Activated effector memory CD4-positive, alpha-beta T cell treated with anti-CD3 and anti-CD28 coated beads, Interleukin-2, amount 50 U/mL, for 16 hours (primary cell): ENCODE measurements around the gene VIL1.
A peak's percentile ranks its signal among the peaks of the same experiment; 100 is the strongest.

Source experiments
- DNase-seq: peaks from one replicate; pipeline ENCODE4 v3.0.0-alpha.2; 2020

The VIL1 gene

GRCh38 chr2:218395456-218395825 lies 23.5 kb upstream of the VIL1 start:
- DNase-seq: no peak

- DNase-seq: peak; percentile 97
These were observed 22.9 kb upstream of the VIL1 start for GRCh38 chr2:218395826-218396687.

DNA sequence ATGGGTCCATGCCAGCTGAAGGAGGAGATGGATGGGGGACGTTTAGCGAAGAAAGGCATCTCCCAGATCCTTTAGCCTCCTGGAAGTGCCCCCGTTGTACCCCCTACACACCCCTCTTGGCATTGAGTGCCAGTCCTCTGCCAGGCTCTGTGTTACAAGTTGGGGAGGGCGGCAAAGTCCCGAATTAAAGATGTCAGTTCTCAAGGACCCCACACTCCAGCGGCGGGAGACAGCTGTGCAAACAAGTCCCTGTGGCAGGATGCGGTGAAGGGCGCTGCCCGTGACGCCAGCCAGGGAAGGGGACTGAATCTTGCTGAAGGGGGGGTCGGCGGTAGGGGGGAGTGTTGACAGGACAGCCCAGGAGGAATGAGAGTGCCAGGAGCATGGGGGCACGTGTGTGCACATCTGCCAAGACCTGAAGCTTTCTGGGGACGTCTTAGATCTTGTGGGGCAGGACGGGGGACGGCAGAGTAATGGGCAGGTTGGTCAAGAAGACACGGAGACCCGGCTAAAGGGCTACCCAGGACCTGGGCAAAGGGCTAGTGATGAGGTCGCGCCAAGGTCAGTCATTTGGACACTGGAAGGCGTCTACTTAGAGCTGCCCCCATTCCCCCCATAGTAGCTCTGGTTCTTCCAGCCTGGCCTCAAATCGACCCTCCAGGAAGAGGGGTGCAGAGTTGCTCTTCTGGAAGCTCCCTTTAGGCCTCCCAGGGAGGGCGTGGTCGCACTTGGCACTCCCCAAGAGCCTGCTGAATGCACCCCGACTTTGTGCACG lies 22.0 kb upstream of the VIL1 start:
- DNase-seq: peak; percentile 88

DNA sequence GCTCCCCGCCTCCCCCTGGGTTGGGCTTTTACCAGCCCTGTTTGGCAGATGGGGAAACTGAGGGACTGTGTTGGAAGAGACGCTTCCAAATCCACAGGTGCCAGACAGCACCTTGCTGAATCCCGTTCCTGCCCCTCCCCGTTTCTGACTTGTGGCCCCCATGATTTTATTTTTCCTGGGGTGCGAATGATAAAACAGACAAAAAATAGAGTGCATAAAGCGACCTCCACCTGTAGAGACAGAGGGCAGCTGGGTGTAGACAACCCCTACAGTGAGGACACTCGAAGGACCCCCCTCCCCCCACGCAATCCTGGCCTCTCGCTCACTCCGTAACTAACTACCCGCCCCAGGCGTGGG lies 21.5 kb upstream of the VIL1 start:
- no peak for DNase-seq

- peak; percentile 84 for DNase-seq
These were observed 21.0 kb upstream of the VIL1 start for GRCh38 chr2:218397820-218398436.

DNA sequence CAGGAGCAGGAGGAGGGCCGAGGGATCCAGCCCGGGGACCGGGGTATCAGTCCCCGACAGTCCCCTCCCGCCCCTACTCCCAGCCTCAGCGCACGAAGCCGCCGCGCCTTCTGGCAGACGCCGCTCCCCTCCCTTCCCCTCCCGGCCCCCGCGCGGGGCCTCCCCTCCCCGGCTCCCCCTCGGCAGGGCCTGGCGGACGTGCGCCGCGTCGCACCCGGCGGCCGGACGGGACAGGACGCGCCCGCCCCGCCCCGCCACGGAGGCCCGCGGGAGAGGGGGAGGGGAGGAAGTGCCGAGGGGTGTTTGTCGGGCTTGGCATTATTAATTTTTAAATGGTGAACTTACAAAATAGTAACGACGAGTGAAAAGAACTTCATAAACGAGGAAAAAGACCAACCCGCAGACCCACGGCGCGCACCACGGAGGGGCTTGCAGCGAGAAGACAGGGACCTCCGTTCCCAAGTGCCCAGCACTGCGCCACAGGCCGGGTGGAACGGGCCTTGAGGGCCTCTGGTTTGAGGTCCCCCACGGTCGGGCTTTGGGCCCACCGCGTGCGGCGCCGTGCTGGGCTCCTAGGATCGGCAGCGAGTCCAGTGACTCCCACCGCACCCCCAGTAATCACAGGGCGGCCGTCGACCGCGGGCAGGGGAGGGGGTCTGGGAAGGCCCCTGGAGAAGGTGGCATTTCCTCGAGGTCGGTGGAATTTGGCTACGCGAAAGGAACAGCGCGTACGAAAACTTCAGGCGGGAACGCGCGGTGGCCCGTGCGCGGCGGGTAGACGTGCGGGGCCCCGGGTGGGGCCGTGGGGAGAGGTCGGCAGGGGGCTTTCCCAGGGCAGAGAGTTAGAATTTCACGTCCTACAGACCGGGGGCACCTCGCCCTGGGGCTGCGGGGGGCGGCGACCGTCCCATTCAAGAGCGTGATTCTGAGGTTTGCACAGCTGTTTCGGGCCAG lies 20.2 kb upstream of the VIL1 start:
- peak; percentile 88 for DNase-seq

DNA sequence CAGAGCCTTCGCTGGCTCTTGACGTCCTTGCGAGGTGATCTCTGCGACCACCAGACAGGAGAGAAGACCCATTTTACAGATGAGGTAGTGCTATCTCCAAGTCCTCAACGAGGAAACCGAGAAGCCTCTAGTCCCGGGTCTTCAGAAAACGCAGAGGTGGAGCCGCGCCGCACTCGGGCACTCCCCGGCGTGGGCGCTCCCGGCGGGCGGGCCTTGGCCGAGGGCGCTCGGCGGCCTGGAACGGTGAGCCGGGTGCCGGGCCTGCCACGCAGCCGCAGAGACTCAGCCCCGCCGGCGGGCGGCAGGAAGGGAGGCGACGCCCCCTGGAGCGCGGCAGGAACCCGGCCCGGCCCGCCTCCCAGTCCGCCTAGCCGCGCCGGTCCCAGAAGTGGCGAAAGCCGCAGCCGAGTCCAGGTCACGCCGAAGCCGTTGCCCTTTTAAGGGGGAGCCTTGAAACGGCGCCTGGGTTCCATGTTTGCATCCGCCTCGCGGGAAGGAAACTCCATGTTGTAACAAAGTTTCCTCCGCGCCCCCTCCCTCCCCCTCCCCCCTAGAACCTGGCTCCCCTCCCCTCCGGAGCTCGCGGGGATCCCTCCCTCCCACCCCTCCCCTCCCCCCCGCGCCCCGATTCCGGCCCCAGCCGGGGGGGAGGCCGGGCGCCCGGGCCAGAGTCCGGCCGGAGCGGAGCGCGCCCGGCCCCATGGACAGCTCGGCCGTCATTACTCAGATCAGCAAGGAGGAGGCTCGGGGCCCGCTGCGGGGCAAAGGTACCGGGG lies 19.3 kb upstream of the VIL1 start, which contains the start of gene CTDSP1:
TSS of gene CTDSP1 (plus strand) at position 478 of the 776 bp plus-strand sequence. CDS start at position 701, 223 bp downstream.
- DNase-seq: peak; percentile 97

DNA sequence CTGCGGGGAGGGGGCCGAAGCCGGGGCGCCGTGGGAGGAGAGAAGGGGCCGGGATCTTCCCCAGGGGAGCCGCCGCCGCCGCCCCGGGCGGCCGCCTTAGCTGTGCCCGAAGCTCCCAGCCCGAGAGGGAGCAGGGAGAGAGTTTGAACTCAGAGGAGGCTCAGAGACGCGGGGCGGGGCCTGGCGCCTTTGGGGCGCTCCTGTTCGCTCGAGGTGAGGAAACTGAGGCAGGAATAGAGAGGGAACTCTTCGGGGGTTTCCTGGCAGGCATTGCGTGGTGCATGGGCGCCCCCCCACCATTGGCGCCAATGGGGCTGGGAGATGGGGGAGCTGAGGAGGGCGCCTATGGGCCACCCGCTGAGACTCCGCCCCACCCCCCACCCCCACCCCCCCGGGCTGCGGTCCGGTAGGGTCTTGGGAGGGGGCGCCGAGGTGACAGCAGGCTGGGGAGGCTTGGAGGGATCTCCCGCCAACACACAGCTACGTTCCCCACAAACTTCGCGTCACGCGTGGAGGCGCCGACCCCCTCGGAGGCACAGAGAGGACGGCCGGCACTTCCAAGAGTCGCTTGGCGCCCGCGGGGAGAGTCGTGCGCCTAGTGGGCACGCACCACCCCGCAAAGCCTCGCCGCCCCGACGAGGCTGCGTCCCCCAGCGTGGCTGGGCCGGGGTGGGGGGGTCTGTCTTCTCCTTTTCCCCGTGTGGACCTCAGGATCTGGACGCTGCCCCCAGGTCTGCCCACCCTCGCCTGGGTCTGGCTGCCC lies 18.6 kb upstream of the VIL1 start:
- peak; percentile 79 for DNase-seq

DNA sequence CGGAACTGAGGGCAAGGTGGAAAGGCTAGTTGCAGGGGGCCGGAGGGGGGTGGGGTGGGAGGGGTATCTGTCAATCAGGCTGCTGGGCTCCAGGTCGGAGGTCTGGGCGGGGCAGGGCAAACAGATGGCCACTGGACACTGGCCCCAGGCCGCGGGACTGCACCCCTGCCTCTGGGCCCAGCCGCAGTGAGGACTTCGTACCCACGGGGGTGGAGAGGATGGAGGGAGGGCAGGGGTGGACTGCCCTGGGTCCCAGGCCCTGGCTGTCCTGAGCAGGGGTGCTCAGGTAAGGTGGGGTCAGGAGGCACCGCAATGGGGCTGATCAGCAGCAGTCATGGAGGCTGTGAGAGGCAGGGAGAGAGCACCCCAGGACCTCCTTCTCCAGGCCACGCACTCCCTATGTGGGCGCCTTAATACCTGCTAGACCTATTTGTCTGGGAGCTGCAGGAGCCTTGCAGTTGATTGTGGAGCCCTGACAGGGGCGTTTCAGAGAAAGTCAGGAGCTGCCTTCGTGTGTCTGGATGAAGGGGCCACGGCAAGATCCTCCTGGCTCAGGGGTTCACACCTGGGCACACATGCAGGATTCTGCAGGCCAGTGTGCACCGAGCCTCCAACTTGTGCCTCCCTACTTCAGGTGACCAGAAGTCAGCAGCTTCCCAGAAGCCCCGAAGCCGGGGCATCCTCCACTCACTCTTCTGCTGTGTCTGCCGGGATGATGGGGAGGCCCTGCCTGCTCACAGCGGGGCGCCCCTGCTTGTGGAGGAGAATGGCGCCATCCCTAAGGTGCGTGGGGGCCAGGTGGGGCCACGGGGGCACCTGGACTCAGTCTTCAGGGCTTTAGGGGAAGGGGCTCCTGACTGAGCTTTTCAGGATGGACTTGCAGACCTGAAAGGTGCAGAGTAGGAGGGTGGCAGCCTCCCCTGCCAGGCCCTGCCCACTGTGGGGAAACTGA lies 17.7 kb upstream of the VIL1 start:
- no peak for DNase-seq

GRCh38 chr2:218401890-218402289 lies 17.0 kb upstream of the VIL1 start:
- DNase-seq: no peak

DNA sequence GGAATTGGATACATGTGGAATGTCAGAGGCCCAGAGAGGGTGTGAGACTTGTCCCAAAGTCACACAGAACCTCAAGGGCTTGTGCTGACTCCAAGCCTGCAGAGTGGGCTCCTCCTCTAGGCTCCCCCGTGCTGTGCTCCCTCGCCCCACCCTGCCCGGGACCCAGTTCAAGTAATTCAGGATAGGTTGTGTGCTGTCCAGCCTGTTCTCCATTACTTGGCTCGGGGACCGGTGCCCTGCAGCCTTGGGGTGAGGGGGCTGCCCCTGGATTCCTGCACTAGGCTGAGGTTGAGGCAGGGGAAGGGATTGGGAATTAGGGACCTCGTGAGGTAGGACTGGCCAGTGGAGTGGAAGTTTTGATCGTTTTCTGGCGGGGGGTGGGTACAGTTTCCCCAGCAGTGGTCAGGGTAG lies 16.4 kb upstream of the VIL1 start:
- no peak for DNase-seq

DNA sequence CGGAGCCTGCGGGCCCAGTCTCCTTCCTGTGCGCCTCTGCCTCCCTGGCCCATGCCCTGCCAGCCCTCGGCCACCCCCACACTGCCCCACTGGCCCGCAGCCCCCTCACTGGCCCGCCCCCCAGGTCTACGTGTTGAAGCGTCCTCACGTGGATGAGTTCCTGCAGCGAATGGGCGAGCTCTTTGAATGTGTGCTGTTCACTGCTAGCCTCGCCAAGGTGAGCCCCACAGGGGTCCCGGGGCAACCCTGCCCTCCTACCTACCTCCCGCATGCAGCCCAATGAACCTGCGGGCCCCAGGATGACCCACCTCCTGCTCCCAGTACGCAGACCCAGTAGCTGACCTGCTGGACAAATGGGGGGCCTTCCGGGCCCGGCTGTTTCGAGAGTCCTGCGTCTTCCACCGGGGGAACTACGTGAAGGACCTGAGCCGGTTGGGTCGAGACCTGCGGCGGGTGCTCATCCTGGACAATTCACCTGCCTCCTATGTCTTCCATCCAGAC lies 16.0 kb upstream of the VIL1 start:
- no peak for DNase-seq

- DNase-seq: no peak
These were observed 15.1 kb upstream of the VIL1 start for GRCh38 chr2:218403810-218404209.

- no peak for DNase-seq
These were observed 14.4 kb upstream of the VIL1 start for GRCh38 chr2:218404351-218405085.

DNA sequence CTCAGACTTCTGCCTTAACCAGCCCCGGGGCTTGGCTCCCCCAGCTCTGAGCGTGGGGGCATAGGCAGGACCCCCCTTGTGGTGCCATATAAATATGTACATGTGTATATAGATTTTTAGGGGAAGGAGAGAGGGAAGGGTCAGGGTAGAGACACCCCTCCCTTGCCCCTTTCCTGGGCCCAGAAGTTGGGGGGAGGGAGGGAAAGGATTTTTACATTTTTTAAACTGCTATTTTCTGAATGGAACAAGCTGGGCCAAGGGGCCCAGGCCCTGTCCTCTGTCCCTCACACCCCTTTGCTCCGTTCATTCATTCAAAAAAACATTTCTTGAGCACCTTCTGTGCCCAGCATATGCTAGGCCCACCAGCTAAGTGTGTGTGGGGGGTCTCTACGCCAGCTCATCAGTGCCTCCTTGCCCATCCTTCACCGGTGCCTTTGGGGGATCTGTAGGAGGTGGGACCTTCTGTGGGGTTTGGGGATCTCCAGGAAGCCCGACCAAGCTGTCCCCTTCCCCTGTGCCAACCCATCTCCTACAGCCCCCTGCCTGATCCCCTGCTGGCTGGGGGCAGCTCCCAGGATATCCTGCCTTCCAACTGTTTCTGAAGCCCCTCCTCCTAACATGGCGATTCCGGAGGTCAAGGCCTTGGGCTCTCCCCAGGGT lies 13.7 kb upstream of the VIL1 start:
- DNase-seq: no peak

- peak; percentile 70 for DNase-seq
These were observed 13.1 kb upstream of the VIL1 start for GRCh38 chr2:218405746-218406208.

- DNase-seq: peak; percentile 96
These were observed 12.5 kb upstream of the VIL1 start for GRCh38 chr2:218406209-218406948.
